Measurements from ENCODE around the gene SNCG. TPM values are rescaled to one million over a fixed set of nuclear protein-coding genes. Genes with fewer than 3 reads are reported as not detected.
"Not testable (repeated sequence)": the region's sequence is repeated elsewhere in the genome, so short reads cannot be mapped to it uniquely, and the experiment has no call there.

The SNCG gene
- total RNA-seq, 1 donor from 2014 or later = 9.3 TPM

DNA sequence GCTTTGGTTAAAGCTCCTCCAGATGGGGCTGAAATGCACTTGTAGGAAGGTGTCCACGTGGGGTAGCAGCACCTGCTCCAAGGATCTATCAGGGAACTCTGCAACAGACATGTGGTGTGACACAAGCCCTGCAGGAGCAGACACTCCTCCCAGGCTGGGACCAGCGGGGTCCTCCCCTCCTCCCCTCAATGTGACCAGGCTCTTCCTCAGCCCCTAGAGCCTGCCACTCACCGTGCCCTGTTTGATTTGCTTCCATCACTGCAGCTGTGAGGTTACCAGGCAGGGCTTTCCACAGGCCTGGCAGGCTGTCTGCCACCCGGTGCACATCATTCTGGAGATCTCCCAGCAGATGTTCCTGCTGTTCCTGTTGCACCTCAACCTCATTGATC is 14.4 kb upstream of the SNCG start:
- intact Hi-C loops (cut with DNase I) = no loop called here

DNA sequence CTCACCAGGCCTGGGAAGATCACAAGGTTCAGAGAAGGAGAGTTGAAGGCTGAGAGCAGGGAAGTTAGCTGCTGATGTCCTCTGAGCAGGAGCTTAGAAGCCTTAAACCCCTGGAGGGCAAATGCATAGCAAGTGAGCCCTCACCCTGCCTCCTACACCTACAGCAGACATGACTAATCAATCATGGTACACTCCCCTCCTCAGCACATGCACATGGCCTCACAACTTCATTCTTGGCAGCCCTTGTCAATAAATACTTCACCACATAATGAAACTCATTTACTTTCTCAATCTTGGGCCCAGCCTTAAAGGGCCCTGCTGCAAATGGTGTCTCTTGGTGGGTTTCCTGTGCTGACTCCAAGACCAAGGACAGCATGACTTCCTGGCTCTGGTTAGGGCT is 13.9 kb upstream of the SNCG start:
- DNase-seq (ENCODE audit: low spot score) = peak; percentile 44
- intact Hi-C loops (cut with DNase I) = no loop called here

More for the DNA sequence above, 14.4 kb upstream of the SNCG start:
- no peak for DNase-seq (ENCODE audit: low spot score)

DNA sequence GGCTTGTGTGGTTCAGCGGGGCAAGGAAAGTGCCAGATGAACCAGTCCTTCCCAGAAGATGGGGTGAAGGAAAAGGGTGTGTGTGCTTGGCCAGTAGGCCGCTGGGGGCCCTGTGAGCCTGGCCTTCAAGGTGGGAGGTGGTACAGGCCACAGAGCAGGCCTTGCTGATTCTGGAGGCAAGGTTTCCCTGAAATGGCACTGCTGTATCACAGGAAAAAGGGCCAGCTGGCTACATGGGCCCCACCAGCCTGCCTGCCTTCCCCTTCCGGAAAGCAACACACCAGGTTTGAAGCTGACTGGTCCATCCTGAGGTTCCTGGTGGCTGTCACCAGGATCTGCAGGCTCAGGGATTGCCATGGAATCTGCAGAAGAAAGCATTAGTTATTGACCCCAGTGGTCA is 13.5 kb upstream of the SNCG start:
- intact Hi-C loops (cut with DNase I) = no loop called here
- DNase-seq (ENCODE audit: low spot score) = no peak

DNA sequence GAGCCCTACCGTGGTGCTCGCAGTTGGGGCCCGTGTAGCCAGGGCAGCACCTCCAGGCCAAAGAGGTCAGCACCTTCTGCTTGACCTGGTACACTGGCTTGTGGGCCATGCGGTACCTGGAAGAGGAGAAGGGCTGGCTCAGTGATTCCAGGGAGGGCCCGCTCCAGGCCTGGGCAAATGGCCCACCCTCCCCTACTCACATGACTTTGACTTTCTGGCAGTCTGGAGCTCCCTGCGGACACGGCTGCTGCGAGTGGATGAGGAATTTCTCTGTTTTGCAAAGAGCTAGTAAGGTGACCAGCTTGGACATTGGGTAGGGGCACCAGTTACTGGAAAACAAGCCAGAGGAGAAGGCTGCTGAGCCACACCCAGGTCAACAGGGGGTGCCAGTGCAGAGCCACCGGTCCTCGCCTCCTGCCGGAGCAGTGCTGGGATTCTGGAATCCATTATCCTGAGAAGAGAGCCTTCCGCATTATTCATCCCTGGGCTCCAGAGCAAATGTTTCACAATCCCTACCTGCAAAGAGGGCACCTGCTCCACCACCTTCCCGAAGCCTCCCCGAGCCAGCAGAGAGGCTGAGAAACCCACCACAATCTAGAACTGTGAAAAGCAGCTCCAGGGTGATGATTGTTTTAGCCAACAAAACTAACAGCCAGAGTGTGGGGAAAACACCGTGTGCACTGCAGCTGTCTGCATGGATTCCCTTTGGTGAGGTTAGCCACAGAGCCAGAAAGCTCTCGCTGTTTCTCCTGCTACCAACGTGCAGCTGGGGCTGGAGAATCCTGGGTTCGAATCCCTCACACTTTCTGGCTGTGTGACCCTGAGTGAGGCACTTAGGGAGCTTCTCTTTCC is 12.8 kb upstream of the SNCG start:
- intact Hi-C loops (cut with DNase I) = no loop called here
- DNase-seq (ENCODE audit: low spot score) = peak; percentile 75

DNA sequence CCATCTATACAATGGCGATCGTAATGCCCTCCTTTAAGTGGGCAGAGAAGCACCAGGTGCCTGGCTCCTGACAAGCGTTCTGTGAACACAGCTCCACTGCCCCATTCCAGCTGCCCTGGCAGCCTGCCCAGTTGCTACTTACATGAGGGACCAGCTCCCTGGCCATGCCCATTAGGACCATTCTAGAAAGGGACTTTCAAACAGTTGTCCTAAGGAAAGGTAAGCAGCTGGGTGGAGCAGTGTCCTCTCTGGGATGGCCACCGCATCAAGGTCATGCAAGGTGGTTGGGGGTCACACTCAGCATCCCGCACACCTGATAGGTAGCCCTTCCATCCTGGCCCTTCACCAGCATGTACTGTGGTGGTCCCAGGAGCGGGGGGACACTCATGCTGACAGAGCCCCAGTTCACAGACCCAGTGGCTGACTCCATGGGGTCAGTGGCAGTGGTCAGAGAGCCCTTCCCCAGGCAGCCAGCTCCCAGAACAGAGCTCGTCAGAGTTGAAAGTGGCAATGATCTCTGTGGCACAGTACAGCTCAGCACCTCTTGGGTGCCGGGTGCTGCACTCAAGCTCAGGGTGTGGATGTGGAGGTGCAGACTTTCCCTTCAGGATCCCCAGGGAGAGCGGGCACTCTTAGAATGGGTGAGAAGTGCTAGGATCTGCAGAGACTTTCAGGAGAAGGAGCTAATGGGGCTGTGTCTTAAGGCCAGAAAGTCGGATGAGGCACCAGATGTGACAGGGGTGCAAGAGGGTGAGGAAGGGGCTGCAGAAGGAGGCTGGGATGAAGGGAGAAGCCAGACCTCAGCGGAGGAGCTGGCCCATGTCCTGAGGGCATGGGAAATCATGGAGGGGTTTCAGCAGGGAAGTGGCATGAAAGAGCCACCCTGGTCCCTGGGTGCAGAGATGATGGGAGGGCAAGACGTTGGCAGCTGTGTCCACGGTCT is 11.9 kb upstream of the SNCG start:
- intact Hi-C loops (cut with DNase I) = no loop called here
- DNase-seq (ENCODE audit: low spot score) = peak; percentile 79

DNA sequence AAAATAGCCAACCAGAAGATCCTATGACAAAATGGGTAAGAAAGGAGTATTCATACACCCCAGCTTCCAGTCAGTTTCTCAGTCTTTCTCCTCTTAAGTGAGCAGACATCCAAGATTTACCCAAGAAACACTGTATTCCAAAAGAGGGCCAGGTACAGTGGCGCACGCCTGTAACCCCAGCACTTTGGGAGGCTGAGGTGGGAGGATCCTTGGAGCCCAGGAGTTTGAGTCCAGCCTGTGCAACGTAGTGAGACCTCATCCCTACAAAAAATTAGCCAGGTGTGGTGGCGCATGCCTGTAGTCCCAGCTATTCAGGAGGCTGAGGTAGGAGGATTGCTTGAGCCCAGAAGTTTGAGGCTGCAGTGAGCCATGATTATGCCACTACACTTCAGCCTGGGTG is 10.6 kb upstream of the SNCG start:
- intact Hi-C loops (cut with DNase I) = not testable (repeated sequence)
- peak; percentile 19 for DNase-seq (ENCODE audit: low spot score)

DNA sequence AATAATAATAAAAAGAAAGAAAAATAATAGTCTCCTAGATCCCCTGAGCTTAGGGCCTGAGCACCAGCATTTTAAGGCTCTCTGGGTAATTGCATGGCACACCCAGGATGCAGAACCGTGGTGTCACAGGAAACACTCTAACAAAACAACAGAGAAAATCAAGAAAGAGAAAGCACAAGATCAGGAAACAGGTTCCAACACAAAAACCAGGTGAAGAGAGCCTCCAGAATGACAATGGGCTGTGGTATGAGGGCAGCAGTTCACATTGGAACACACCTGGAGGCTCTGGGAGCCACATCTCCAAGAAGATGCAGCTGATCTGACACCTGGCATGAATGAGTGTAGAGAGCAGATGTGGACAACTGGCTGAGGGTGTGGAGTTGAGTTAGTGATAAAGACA is 8.1 kb upstream of the SNCG start:
- DNase-seq (ENCODE audit: low spot score) = peak; percentile 31
- intact Hi-C loops (cut with DNase I) = no loop called here

DNA sequence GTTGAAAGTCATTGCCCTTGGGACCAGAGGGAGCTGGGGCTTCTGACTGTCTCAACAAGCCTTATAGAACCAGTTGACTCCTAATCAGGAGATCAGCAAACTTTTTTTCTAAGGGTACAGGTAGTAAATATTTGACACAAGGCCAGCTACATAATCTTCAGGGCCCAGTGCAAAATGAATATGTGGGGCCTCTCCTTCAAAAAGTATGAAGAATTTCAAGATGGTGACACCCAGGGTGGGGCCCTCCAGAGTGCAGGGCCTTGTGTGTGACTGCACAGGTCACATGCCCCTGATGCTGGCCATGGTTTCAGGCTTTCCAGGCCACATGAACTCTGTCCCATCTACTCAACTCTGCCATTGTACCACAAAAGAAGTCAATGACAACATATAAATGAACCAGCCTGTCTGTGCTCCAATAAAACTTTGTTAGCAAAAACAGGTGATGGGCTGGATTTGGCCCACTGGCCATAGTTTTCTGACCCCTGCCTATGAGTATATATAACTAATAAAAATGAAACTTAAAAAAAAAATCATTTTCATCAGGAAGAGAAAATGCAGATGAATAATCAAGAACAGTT is 7.1 kb upstream of the SNCG start:
- intact Hi-C loops (cut with DNase I) = no loop called here
- DNase-seq (ENCODE audit: low spot score) = no peak

DNA sequence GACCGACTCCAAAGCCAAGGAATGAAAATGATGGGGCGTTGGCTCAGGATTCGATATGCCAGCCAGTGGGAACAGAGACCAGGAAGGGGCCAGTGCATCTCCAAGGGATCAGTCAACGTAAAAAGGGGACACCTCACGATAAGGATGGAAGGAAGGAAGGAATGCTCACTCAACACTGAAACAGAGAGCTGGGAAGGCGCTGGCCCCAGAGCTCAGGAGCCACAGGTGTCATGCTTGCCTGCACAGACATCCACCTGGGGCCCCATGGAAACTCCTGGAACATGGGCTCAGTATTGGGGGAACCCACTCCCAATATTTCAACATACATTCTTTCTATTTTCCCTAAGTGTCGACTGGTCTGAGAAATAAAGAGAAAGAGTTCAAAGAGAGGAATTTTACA is 6.3 kb upstream of the SNCG start:
- DNase-seq (ENCODE audit: low spot score) = no peak
- intact Hi-C loops (cut with DNase I) = no loop called here

DNA sequence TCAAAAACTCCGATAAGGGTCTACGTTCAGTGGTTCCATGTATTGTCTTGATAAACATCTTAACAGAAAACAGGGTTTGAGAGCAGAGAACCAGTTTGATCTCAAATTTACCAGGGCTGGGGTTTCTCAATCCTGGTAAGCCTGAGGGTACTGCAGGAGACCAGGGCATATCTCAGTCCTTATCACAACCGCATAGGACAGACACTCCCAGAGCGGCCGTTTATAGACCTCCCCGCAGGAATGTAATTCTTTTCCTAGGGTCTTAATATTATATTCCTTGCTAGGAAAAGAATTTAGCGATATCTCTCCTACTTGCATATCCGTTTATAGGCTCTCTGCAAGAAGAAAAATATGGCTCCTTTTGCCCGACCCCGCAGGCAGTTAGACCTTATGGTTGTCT is 5.7 kb upstream of the SNCG start:
- DNase-seq (ENCODE audit: low spot score); intact Hi-C loops (cut with DNase I): not testable (repeated sequence)

DNA sequence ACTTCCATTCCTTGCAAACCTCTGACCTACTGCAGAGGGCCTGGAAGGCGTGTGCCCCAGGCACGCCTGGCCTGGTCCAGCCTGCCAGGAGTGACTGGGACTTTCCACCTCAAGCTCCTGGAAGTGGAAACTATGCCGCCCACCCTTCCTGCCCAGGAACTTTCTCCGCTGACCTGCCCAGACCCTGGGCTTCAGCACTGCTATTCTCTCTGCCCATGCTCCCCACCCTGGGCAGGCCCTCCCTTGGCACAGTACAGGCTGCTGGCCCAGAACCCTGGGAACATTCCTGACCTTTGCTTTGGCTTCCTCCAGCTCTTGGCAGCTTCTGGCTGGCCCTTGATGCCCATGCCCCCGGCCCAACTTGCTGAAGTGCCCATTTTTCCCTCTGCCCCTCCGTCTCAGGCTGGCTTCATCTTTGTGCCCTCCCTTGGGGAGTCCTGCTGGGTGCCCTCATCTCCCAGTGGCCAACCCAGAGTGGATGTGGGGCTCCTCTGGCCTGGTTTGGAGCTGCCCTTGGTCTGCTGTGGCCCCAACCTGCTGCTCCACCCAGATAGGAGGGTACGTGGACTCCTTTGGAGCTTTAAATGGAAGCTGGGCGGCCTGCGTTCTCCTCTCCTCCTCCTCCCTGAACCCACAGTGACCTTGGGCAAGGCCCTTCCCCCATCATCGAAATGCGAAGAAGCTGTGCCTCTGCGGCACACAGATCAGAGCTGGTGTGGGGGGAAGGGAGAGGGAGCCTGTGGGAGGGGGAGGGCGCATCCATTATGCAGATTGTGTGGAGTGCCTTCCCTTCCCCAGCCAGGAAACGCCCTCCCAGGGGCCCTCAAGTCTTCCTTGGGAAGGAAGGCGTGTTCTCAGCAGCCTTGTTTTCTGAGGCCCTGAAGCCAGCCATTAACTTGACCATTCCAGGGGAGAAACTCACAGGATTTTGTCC is 4.4 kb upstream of the SNCG start:
- intact Hi-C loops (cut with DNase I) = no loop called here
- no peak for DNase-seq (ENCODE audit: low spot score)

DNA sequence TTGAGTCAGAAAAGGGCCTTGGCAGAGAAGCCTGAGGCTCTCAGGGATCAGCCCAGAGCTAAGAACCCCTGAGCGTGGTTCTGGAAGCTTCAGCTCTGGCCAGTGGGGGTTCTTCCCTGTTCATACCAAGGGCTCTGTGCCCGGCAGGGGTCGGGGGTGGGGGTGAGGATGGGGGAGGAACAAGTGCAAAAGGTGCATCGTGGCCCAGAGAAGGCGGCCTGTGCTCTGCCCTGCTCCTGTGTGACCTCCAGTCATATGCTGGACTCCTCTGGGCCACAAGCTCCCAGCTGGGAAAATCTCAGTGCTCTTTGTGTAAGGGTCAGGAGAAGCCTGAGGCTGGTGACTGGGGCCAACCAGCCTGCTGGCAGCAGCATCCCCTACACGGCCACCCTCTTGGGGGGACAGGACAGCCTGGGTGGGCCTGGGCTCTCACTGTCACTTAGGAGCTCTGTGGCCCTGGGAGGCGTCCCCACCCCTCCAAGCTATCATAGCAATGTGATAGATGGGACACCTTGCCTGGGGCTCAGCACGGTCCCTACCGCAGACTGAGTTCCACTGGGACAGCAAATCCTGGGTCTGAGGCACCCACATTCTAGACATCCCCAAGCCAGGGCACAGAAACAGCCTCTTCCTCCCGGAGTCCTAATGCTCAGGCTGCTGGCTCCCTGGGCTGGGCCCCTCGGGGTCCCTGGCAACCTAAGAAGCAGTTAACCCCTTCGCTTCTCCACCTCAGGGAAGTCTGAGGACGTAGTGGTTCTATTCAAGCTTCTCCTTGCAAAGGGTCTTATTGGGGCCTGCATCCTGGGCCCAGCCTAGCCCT is 3.5 kb upstream of the SNCG start:
- intact Hi-C loops (cut with DNase I) = no loop called here

DNA sequence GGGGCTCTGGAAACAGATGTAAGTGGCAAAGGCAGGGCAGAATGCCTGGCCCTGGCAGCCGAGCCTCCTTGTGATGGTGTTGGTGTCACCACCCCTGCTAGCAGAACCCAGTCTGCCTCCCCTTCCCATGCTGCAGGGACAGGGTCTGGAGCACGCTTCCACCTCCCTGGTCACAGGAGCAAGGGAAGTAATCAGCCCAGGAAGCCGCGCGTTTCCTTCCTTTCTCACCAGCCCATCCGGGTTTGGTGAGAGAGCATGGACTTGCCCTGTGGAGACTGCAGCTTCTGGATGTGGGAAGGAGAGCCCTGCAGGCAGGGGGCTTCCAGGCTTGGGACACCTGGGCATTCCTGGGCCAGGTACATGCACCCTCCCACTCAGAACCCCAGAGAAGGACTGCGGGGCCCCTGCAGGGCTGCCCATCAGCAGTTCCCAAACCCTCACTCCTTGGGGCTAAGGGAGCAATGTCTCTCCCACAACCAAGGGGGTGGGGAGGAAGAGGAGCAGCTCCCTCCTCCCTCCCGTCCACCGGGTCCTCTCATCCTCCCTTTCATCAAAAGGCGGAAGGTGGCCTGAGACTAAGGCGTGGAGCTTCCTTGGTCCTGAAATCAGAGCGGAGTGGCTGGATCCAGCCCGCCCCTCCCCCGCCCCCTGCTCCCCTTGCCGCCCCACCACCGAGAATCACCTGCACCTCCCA is 2.8 kb upstream of the SNCG start:
- DNase-seq (ENCODE audit: low spot score) = no peak
- intact Hi-C loops (cut with DNase I) = no loop called here

More for the DNA sequence above, 3.5 kb upstream of the SNCG start:
- DNase-seq (ENCODE audit: low spot score) = no peak

DNA sequence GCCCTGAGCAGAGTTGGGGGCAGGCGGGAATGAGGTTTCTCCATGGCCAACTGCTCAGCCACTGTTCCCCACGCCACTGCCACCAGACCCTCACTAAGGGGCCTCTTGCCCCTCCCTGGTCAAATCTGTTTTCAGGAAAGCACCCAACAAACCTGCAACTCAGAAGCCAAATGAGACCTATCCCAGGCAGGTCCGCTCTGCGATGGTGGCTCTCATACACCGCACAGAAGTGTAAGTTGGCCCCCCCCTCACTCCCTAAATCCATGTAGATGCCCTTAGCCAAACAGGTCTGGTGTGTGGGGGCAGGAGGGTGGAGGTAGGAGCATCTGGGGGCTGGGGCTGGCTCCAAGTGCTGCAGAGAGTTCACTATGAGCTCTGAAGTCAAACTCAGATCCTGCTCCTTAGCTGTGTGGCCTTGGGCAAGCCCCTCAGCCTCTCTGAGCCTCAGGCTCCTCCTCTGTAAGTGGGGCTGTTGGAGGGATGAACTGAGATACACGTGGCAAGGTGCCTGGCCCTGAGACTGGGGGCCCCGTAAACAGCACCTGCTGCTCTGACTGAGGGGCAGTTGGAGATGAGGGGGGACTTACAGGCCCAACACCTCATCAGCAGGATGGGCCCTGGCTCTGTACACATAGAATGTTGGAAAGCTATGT is 2.1 kb upstream of the SNCG start:
- intact Hi-C loops (cut with DNase I) = no loop called here
- DNase-seq (ENCODE audit: low spot score) = no peak

DNA sequence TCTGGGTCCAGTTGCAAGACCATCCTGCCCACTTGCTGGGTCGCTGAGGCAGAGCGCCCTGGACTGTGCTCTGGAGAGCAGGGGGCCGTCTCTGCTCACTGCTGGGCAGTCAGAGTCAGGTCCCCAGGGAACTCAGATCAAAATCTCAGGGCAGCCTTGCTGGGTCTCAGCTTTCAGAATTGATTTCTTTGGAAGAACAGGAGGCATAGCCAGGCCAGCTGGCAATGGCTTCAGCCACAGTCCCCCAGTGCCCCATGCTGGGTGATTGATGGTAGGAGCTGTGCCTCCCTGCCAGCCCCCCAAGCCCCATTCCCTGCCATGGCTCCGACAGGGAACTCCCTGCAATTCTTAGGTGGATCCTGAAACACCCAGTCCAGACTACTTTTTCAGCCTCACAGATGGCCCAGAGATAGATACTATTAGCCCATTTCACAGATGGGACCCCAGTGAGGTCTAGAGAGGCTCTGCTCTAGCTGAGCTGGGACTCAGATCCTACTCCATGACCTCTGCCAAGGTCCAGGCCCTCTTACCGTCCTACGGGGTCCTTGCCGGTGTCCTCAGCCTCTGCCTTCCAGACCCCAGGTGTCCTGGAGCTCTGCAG is 1.5 kb upstream of the SNCG start:
- intact Hi-C loops (cut with DNase I) = no loop called here
- DNase-seq (ENCODE audit: low spot score) = no peak

DNA sequence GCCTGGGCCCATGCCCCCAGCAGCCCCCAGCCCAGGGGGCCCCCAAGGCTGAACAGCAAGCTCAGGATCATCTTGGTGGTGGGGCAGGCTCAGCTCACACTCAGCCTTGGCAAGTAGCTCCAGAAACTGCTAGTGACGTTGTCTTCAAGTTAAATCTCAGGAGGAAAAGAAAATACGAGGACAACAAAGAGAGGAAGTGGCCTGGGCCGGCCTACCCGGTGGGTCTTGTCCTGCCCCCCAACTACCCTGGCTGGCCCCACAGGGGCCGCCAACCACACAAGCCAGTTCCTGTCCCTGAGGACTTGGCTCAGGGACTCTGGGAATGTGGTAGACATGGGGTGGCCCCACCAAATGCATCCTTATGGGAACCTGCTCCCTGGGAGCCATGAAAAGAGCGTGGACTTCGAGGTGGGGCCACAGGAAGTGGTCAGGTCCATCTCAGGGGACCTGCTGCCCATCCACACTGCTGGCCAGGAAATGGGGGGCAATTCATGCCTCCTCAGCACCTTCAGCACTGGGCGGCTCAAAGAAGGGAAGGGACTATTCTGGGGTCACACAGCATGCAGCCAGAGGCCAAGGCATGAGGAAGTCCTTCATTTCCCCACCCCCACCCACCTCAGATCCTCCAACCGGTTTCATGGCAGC is 806 bp upstream of the SNCG start, which contains the start of gene MMRN2:
Gene MMRN2, minus strand, starts transcription at position 145 of the 645 bp plus-strand sequence. Its CDS starts 74 bp downstream, at position 71.
- intact Hi-C loops (cut with DNase I) = no loop called here
- DNase-seq (ENCODE audit: low spot score) = no peak
